ENCODE results near the gene NTM. TPM values are rescaled to one million over a fixed set of nuclear protein-coding genes. Genes with fewer than 3 reads are reported as not detected.

Gene NTM
- total and polyA plus RNA-seq, 2 donors (not counting 1 experiment from before 2014, with no cell fraction given), result 12.3 to 28.6 TPM

GRCh38 chr11:131850507-131850906, 480.1 kb downstream of the NTM start:
- H3K79me2 ChIP-seq (ENCODE audit: control insufficient read depth, insufficient read depth, low read length), result no peaks in the 10 kb centered on the region
- H3K9ac ChIP-seq (ENCODE audit: insufficient read depth, low read length), result no peak overlapping the region
- H3K27me3 ChIP-seq (ENCODE audit: control insufficient read depth, insufficient read depth, low read length), result no peaks in the 10 kb centered on the region
- H3K9me3 ChIP-seq (ENCODE audit: control insufficient read depth, insufficient read depth, low read depth, low read length), result no peaks in the 10 kb centered on the region
- no peaks in the 10 kb centered on the region for H4K20me1 ChIP-seq (ENCODE audit: control insufficient read depth, extremely low read depth, insufficient read depth, low read length)
- H3K4me1 ChIP-seq (ENCODE audit: control insufficient read depth, extremely low read depth, insufficient read depth, low read length), result no peaks in the 10 kb centered on the region
- no peak overlapping the region for H3K4me3 ChIP-seq (replicated peaks in 1 of 4; ENCODE audit: control extremely low read depth in 1 of 4, insufficient read depth in 1 of 4, low read depth in 3 of 4, low read length in 4 of 4)
- H3K4me2 ChIP-seq (ENCODE audit: extremely low read depth, insufficient read depth, low read length), result no peak overlapping the region
- DNase-seq (ENCODE audit: low read depth in 2 of 2), result no peak
- TF ChIP-seq CTCF (conservative IDR thresholded peaks at IDR 0.05 in 1 of 2, IDR thresholded peaks at IDR 0.05 in 1 of 2; ENCODE audit: low read depth in 1 of 2, low read length in 2 of 2) (no peak), EZH2 (IDR thresholded peaks at IDR 0.05; ENCODE audit: low read length, missing control alignments) (no peak)
- H3K36me3 ChIP-seq (ENCODE audit: control insufficient read depth, insufficient read depth, low read length), result no peaks in the 10 kb centered on the region
- H2AFZ ChIP-seq (ENCODE audit: low read length), result no peak overlapping the region
- no peak overlapping the region for H3K27ac ChIP-seq (ENCODE audit: insufficient read depth, low read length)

GRCh38 chr11:131851964-131852755, 481.7 kb downstream of the NTM start:
- no peak for DNase-seq (ENCODE audit: low read depth in 2 of 2)

DNA sequence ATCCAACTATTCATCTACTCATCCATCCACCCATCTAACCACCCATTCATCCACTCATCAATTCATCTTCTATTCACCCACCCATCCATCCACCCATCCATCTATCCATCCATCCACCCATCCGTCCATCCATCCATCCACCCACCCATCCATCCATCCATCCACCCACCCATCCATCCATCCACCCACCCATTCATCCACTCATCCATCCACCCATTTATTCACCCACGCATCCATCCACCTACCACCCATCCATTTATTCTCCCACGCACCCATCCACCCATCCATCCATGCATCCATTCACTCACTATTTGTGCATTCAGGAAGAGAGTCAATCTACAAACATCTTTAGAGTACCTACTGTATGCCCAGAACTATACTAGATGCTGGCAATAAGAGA, 482.3 kb downstream of the NTM start:
- no peaks in the 10 kb centered on the region for H3K79me2 ChIP-seq (ENCODE audit: control insufficient read depth, insufficient read depth, low read length)
- H3K9me3 ChIP-seq (ENCODE audit: control insufficient read depth, insufficient read depth, low read depth, low read length), result no peaks in the 10 kb centered on the region
- no peak for TF ChIP-seq EZH2 (IDR thresholded peaks at IDR 0.05; ENCODE audit: low read length, missing control alignments)
- TF ChIP-seq CTCF (conservative IDR thresholded peaks at IDR 0.05 in 1 of 2, IDR thresholded peaks at IDR 0.05 in 1 of 2; ENCODE audit: low read depth in 1 of 2, low read length in 2 of 2), result no peak
- no peaks in the 10 kb centered on the region for H3K36me3 ChIP-seq (ENCODE audit: control insufficient read depth, insufficient read depth, low read length)
- H4K20me1 ChIP-seq (ENCODE audit: control insufficient read depth, extremely low read depth, insufficient read depth, low read length), result no peaks in the 10 kb centered on the region
- DNase-seq (ENCODE audit: low read depth in 2 of 2), result no peak
- no peak overlapping the region for H3K27ac ChIP-seq (ENCODE audit: insufficient read depth, low read length)
- H3K27me3 ChIP-seq (ENCODE audit: control insufficient read depth, insufficient read depth, low read length), result no peaks in the 10 kb centered on the region
- H3K4me3 ChIP-seq (replicated peaks in 1 of 4; ENCODE audit: control extremely low read depth in 1 of 4, insufficient read depth in 1 of 4, low read depth in 3 of 4, low read length in 4 of 4), result no peak overlapping the region
- H3K9ac ChIP-seq (ENCODE audit: insufficient read depth, low read length), result no peak overlapping the region
- no peaks in the 10 kb centered on the region for H3K4me1 ChIP-seq (ENCODE audit: control insufficient read depth, extremely low read depth, insufficient read depth, low read length)
- H2AFZ ChIP-seq (ENCODE audit: low read length), result no peak overlapping the region
- no peak overlapping the region for H3K4me2 ChIP-seq (ENCODE audit: extremely low read depth, insufficient read depth, low read length)

More at GRCh38 chr11:131851964-131852755, 481.7 kb downstream of the NTM start:
- Histone ChIP-seq H3K79me2 (ENCODE audit: control insufficient read depth, insufficient read depth, low read length) (no peaks in the 10 kb centered on the region), H2AFZ (ENCODE audit: low read length) (no peak overlapping the region), H3K27ac (ENCODE audit: insufficient read depth, low read length) (no peak overlapping the region), H3K4me2 (ENCODE audit: extremely low read depth, insufficient read depth, low read length) (no peak overlapping the region), H3K9ac (ENCODE audit: insufficient read depth, low read length) (no peak overlapping the region), H3K9me3 (ENCODE audit: control insufficient read depth, insufficient read depth, low read depth, low read length) (no peaks in the 10 kb centered on the region), H3K4me1 (ENCODE audit: control insufficient read depth, extremely low read depth, insufficient read depth, low read length) (no peaks in the 10 kb centered on the region), H3K27me3 (ENCODE audit: control insufficient read depth, insufficient read depth, low read length) (no peaks in the 10 kb centered on the region), H4K20me1 (ENCODE audit: control insufficient read depth, extremely low read depth, insufficient read depth, low read length) (no peaks in the 10 kb centered on the region), H3K36me3 (ENCODE audit: control insufficient read depth, insufficient read depth, low read length) (no peaks in the 10 kb centered on the region), H3K4me3 (replicated peaks in 1 of 4; ENCODE audit: control extremely low read depth in 1 of 4, insufficient read depth in 1 of 4, low read depth in 3 of 4, low read length in 4 of 4) (no peak overlapping the region)
- no peak for TF ChIP-seq CTCF (conservative IDR thresholded peaks at IDR 0.05 in 1 of 2, IDR thresholded peaks at IDR 0.05 in 1 of 2; ENCODE audit: low read depth in 1 of 2, low read length in 2 of 2)
- no peak for TF ChIP-seq EZH2 (IDR thresholded peaks at IDR 0.05; ENCODE audit: low read length, missing control alignments)
